ENCODE results near the gene HIF3A.

The HIF3A gene

DNA sequence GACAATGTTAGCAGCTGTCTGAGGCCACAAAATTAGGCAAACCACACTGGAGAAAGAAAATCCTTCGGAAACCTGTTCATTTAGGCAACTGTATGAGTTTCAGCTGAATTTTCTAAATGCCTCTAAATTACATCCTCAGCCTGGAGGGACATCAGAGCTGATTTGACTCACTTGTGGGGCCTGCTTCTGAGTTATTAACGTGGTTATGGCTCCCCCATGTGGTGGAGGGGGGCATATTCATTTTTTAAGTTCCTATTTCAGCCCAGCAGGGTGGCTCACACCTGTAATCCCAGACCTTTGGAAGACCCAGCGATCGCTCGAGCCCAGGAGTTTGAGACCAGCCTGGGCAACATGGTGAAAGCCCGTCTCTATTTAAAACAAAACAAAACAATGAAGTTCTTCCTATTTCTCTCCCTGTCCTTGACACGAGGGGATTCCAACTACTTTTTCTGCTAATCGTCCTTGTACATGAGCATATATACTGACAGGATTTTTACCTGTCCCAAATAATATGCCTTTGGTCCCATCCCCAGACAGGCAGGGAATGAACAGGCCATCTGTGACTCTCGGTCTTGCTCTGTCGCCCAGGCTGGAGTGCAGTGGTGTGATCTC, 31.5 kb upstream of the HIF3A start:
- H3K4me3 ChIP-seq (ENCODE audit: low read length, poor library complexity, severe bottlenecking): no peak overlapping the region
- TF ChIP-seq, protein P1, sequence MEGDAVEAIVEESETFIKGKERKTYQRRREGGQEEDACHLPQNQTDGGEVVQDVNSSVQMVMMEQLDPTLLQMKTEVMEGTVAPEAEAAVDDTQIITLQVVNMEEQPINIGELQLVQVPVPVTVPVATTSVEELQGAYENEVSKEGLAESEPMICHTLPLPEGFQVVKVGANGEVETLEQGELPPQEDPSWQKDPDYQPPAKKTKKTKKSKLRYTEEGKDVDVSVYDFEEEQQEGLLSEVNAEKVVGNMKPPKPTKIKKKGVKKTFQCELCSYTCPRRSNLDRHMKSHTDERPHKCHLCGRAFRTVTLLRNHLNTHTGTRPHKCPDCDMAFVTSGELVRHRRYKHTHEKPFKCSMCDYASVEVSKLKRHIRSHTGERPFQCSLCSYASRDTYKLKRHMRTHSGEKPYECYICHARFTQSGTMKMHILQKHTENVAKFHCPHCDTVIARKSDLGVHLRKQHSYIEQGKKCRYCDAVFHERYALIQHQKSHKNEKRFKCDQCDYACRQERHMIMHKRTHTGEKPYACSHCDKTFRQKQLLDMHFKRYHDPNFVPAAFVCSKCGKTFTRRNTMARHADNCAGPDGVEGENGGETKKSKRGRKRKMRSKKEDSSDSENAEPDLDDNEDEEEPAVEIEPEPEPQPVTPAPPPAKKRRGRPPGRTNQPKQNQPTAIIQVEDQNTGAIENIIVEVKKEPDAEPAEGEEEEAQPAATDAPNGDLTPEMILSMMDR (conservative IDR thresholded peaks at IDR 0.05; ENCODE audit: low read length): peak; percentile 78
- TF ChIP-seq EZH2phosphoT487 (IDR thresholded peaks at IDR 0.05; ENCODE audit: borderline replicate concordance): no peak
- H2AFZ ChIP-seq (ENCODE audit: low read length): no peak overlapping the region
- H3K36me3 ChIP-seq (ENCODE audit: insufficient read depth, low read length): no peaks in the 10 kb centered on the region
- no peaks in the 10 kb centered on the region for H3K9me3 ChIP-seq (ENCODE audit: insufficient read depth, low read depth, low read length)
- H3K9ac ChIP-seq (ENCODE audit: low read depth, low read length, poor library complexity, severe bottlenecking): no peak overlapping the region
- no peak overlapping the region for H3K4me2 ChIP-seq (ENCODE audit: low read depth, low read length, poor library complexity, severe bottlenecking)
- no peaks in the 10 kb centered on the region for H3F3A ChIP-seq (ENCODE audit: low read depth)
- no peaks in the 10 kb centered on the region for H4K20me1 ChIP-seq (ENCODE audit: insufficient read depth, low read length, poor library complexity, severe bottlenecking)
- H3K79me2 ChIP-seq (ENCODE audit: insufficient read depth, low read length): no peaks in the 10 kb centered on the region
- H3K4me1 ChIP-seq (ENCODE audit: insufficient read depth, low read length, poor library complexity, severe bottlenecking): no peaks in the 10 kb centered on the region
- no peaks in the 10 kb centered on the region for H3K9me2 ChIP-seq (replicated peaks; ENCODE audit: low read depth, low read length)
- peaks cover 4% of the 10 kb centered on the region for H3K27me3 ChIP-seq (ENCODE audit: insufficient read depth, low read length, poor library complexity, severe bottlenecking)

DNA sequence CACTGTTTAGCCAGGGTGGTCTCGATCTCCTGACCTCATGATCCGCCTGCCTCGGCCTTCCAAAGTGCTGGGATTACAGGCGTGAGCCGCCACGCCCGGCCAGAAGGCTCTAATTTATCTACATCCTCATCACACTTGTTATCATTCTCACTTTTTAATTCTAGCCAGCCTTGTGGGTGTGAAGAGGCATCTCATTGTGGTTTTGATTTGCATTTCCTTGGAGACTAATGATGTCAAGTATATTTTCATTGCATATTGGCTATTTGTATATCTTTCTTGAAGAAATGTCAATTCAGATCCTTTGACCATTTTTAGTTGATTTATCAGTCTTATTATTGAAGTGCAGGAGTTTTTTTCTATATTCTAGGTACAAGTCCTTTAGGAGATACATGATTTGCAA, 27.7 kb upstream of the HIF3A start:
- H3F3A ChIP-seq (ENCODE audit: low read depth): no peaks in the 10 kb centered on the region
- no peaks in the 10 kb centered on the region for H3K4me1 ChIP-seq (ENCODE audit: insufficient read depth, low read length, poor library complexity, severe bottlenecking)
- H3K36me3 ChIP-seq (ENCODE audit: insufficient read depth, low read length): no peaks in the 10 kb centered on the region
- no peaks in the 10 kb centered on the region for H3K9me3 ChIP-seq (ENCODE audit: insufficient read depth, low read depth, low read length)
- no peak for TF ChIP-seq EZH2phosphoT487 (IDR thresholded peaks at IDR 0.05; ENCODE audit: borderline replicate concordance)
- TF ChIP-seq, protein P1 (conservative IDR thresholded peaks at IDR 0.05; ENCODE audit: low read length): no peak
- no peaks in the 10 kb centered on the region for H3K9me2 ChIP-seq (replicated peaks; ENCODE audit: low read depth, low read length)
- H3K4me3 ChIP-seq (ENCODE audit: low read length, poor library complexity, severe bottlenecking): no peak overlapping the region
- H3K4me2 ChIP-seq (ENCODE audit: low read depth, low read length, poor library complexity, severe bottlenecking): no peak overlapping the region
- no peaks in the 10 kb centered on the region for H4K20me1 ChIP-seq (ENCODE audit: insufficient read depth, low read length, poor library complexity, severe bottlenecking)
- no peak overlapping the region for H3K9ac ChIP-seq (ENCODE audit: low read depth, low read length, poor library complexity, severe bottlenecking)
- no peak overlapping the region for H2AFZ ChIP-seq (ENCODE audit: low read length)
- no peaks in the 10 kb centered on the region for H3K79me2 ChIP-seq (ENCODE audit: insufficient read depth, low read length)
- H3K27me3 ChIP-seq (ENCODE audit: insufficient read depth, low read length, poor library complexity, severe bottlenecking): no peaks in the 10 kb centered on the region

DNA sequence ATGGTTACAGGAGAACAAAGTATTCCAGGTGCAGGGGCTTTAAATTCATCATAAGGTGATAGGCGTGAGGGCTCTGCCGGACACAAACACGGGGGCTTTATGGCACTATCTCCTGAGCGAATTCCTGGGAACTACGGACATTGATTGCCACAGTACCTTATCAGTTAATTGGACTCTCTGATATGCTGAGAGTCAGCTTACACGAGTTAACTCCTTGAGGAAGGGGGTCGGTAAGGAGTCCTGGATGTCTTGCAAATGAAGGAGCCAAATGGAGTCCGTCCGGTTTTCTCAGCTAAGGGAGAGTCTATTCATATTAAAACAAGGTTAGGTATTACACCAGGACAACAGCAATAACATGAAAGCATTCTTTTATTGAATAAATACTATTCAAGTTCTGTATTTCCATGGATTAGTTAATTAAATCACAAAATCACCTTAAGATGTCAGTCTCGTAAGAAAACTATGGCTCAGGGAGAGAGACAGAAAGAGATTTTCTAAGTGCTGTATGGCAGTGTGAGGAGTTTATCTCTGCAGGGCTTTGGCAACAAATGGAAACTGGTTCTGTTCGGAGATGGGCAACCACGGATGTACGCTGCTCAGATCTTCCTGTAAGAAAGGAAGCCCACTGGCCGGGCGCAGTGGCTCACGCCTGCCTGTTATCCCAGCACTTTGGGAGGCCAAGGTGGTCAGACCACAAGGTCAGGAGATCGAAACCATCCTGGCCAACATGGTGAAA, 26.2 kb upstream of the HIF3A start:
- no peaks in the 10 kb centered on the region for H3K4me1 ChIP-seq (ENCODE audit: insufficient read depth, low read length, poor library complexity, severe bottlenecking)
- H2AFZ ChIP-seq (ENCODE audit: low read length): no peak overlapping the region
- no peaks in the 10 kb centered on the region for H3K36me3 ChIP-seq (ENCODE audit: insufficient read depth, low read length)
- no peaks in the 10 kb centered on the region for H3K27me3 ChIP-seq (ENCODE audit: insufficient read depth, low read length, poor library complexity, severe bottlenecking)
- H3F3A ChIP-seq (ENCODE audit: low read depth): no peaks in the 10 kb centered on the region
- no peaks in the 10 kb centered on the region for H3K79me2 ChIP-seq (ENCODE audit: insufficient read depth, low read length)
- no peak overlapping the region for H3K4me3 ChIP-seq (ENCODE audit: low read length, poor library complexity, severe bottlenecking)
- H3K9ac ChIP-seq (ENCODE audit: low read depth, low read length, poor library complexity, severe bottlenecking): no peak overlapping the region
- TF ChIP-seq EZH2phosphoT487 (IDR thresholded peaks at IDR 0.05; ENCODE audit: borderline replicate concordance): no peak
- TF ChIP-seq, protein P1 (conservative IDR thresholded peaks at IDR 0.05; ENCODE audit: low read length): no peak
- H3K4me2 ChIP-seq (ENCODE audit: low read depth, low read length, poor library complexity, severe bottlenecking): no peak overlapping the region
- H4K20me1 ChIP-seq (ENCODE audit: insufficient read depth, low read length, poor library complexity, severe bottlenecking): no peaks in the 10 kb centered on the region
- no peaks in the 10 kb centered on the region for H3K9me2 ChIP-seq (replicated peaks; ENCODE audit: low read depth, low read length)
- H3K9me3 ChIP-seq (ENCODE audit: insufficient read depth, low read depth, low read length): no peaks in the 10 kb centered on the region
